Non-pigmented ciliary epithelial cell (primary cell): ENCODE measurements around the gene HTT.

Experiments
- DNase-seq: peaks from one replicate; pipeline ENCODE4 v3.0.0-alpha.2; 2010; ENCODE audit warnings: low read depth

Gene HTT

GRCh38 chr4:3248811-3249661 is 174.6 kb downstream of the HTT start, which contains the start of gene MSANTD1:
MSANTD1 (plus strand) TSS chr4:3249159; CDS start chr4:3249223, 64 bp downstream.
- DNase-seq, result no peak

GRCh38 chr4:3249711-3250437 is 175.4 kb downstream of the HTT start:
- DNase-seq, result no peak

GRCh38 chr4:3250438-3250955 is 176.0 kb downstream of the HTT start:
- DNase-seq, result no peak

DNA sequence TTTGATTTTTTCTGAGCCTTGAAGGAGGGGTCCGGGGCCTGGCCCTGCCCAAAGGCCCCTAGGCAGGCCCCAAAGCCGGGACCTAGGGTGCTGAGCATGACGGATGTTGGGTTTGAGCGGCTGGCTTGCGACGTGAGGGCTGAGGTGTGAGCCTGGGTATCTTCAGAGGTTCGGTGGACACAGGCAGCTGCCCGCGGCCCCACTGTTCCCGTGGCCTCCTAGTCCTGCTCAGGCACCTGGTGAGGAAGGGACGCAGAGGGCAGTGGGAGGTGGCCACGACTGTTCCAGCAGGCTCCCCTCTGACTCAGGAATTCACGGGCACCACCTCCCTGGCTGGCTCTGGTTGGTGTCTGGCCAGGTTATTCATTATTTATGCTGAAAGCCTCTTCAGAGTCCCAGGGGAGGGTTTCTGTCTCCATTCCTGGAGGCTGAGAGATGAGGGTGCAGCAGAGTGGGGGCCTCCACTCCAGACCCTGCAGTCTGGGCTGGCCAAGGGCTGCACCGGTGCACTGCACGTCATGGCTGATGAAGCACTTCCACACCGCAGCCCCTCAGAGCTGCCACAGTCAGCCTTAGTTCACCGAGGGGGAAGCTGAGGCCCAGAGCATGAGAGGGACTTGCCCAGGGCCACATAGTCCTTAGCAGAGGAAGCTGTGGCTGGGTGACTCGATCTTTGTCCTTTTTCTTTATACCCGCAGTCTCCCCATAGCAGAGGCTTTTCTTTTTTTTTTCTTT is 176.6 kb downstream of the HTT start:
- no peak for DNase-seq

- DNase-seq, result no peak
Observed at GRCh38 chr4:3251691-3252479, 177.4 kb downstream of the HTT start.

DNA sequence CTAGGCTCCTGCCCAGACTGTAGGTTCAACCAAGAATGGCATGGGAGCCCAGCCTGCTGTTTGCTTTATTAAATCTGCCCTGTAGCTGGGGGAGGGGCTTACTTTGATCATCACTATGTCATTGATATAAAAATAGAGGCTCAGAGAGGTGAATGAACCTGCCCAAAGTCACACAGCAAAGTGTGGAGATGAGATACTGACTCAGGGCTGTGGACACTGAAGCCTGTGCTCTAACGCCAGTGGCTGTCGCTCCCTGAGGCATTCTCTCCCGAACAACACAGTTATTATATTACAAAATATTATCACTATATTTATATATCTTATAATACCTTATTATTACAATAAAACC is 178.0 kb downstream of the HTT start:
- DNase-seq, result no peak

- no peak for DNase-seq
Observed at GRCh38 chr4:3252831-3253641, 178.6 kb downstream of the HTT start.

DNA sequence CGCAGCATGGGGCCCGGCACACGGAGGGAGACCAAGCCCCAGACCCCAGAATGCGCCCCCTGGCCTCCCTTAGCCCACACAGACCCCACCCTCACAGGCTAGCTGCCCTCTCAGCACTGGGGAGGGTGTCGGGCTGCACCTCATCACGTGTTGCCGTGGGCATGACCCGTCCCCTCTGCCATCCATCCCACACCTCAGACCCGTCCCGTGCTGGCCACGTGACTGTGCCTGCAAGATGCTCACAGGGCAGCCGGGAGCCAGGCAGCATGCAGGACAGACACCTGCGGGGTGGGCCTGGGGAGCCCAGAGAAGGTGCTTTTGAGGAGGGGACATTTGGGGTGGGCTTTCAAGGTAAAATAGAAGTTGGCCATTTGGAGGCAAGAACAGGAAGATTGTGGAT is 179.3 kb downstream of the HTT start:
- no peak for DNase-seq

GRCh38 chr4:3254302-3255131 is 180.0 kb downstream of the HTT start:
- no peak for DNase-seq

DNA sequence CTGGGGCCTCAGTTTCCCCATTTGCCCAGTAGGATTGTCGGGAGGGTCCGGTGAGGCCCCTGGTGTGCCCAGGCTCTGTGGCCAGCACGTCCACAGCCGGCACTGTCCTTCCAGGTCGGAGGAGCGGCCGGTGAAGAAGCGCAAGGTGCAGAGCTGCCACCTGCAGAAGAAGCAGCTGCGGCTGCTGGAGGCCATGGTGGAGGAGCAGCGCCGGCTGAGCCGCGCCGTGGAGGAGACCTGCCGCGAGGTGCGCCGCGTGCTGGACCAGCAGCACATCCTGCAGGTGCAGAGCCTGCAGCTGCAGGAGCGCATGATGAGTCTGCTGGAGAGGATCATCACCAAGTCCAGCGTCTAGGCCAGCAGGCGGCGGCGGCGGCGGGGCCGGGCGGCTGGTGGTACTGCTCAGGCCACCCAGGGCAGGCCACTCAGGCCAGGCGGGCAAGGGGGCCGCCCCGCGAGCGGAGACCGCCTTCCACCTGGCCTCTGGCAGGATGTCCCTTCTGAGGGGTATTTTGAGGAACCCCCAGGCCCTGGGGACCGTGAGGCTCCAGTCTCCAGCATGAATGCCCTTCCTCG is 181.2 kb downstream of the HTT start:
- DNase-seq, result no peak

GRCh38 chr4:3256230-3257102 is 182.0 kb downstream of the HTT start:
- DNase-seq, result no peak

DNA sequence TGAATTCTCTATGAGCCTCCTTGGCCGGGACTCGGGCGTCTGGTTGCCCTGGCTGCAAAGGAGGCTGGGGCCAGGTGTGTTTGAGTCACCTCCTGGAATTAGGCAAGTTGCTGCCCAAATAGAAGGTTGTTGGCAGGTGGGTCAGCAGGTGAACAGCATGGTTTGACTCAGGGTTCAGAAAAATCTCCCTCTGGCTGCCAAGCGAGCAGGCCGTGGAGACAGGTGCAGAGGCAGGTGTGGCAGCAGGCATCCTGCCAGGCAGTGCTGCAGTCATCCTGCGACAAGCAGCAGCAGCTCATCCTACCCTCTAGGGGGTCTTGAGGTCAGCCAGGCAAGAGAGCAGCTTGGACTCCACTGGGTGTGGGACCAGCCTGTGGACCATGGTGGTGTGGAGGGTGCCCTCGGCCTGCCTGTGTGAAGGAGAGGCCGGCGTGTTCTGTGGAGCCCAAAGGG is 182.6 kb downstream of the HTT start:
- no peak for DNase-seq

GRCh38 chr4:3257556-3258482 is 183.3 kb downstream of the HTT start:
- DNase-seq, result no peak

GRCh38 chr4:3261411-3262207 is 187.1 kb downstream of the HTT start:
- no peak for DNase-seq

DNA sequence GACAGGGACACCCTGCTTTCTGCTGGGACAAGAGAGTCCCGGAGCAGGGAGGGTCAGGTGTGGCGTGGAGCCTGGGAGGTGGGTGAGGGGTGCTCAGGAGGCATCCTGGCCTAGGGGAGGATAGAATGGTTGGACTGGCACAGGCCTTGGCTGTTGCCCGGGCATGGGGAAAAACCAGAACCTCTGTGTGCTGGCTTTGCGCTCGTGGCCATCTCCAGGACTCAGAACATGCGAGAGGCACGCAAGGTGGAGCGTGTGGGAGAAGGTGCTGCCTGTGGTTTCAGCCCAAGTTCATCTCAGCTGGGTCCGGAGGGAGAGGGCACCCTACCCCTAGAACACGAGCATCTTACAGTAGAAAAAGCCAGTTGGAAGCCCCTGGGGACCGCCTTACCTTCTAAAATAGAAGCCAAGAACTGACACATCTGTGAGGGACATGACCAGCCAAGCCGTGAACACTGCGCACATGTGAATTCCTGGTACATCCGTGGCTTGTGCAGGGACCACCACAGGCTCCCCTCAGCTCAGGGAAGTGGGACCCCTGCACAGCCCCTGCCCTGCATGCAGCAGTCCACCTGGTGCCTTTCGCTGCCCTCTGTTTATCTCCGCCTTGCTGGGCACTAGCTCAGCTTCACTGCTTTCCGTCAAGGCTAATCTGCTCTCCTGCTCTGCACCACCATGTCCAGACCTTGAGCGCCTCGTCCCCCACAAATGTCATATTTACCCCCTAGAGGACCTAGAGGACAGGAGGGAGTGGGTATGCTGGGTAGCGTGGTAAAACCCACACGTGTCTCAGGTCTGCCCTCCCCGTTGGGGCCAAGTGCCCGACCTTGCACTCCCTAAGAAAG is 187.9 kb downstream of the HTT start:
- no peak for DNase-seq
